Sigmoid colon (tissue), 4 donors: ENCODE measurements around the gene RASA1.

Experiments
- POLR2AphosphoS5 ChIP-seq, 4 donors: sonication (generic); formaldehyde crosslinking; IDR thresholded peaks; one replicate each; pipeline ENCODE4 v1.6.1; 2017; ENCODE audit warnings: antibody characterized with exemption in 4 of 4
- TF ChIP-seq, protein P1 (sequence below), 4 experiments: fragments of 450-650 bp in 3 of 4; fragments of 200-600 bp in 1 of 4; IDR thresholded peaks; one replicate each; pipeline ENCODE4 v1.5.1; 2016 to 2019; ENCODE audit warnings: antibody characterized with exemption in 4 of 4, mild to moderate bottlenecking in 3 of 4, moderate library complexity in 2 of 4

DNA sequence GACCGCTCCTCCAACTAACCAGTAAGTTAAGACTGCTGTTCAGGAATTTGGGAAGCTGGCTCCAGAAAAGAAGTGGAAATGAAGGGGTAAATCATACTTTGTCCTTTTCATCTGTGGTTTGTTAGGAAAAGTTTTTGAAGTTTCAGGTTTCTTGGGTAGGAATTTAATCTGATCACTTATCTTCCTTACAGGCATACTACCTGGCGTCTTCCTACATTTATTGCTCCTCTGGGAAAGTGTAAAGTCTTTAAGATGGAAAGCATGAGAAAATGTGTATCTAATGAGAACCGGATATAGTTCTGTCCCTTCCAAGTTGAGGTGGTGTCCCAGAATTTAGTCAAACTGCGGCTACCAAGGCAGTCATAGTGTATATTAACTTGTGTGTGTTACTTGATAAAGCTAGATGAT lies 1.3 kb downstream of the RASA1 start:
- TF ChIP-seq POLR2AphosphoS5 (IDR thresholded peaks at IDR 0.05), result no peak
- TF ChIP-seq, protein P1, sequence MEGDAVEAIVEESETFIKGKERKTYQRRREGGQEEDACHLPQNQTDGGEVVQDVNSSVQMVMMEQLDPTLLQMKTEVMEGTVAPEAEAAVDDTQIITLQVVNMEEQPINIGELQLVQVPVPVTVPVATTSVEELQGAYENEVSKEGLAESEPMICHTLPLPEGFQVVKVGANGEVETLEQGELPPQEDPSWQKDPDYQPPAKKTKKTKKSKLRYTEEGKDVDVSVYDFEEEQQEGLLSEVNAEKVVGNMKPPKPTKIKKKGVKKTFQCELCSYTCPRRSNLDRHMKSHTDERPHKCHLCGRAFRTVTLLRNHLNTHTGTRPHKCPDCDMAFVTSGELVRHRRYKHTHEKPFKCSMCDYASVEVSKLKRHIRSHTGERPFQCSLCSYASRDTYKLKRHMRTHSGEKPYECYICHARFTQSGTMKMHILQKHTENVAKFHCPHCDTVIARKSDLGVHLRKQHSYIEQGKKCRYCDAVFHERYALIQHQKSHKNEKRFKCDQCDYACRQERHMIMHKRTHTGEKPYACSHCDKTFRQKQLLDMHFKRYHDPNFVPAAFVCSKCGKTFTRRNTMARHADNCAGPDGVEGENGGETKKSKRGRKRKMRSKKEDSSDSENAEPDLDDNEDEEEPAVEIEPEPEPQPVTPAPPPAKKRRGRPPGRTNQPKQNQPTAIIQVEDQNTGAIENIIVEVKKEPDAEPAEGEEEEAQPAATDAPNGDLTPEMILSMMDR (IDR thresholded peaks at IDR 0.05), result no peak
